Measurements from ENCODE around the gene TMEM59.

The TMEM59 gene

GRCh38 chr1:54052934-54053744, at the start of gene TMEM59, which contains the start of gene TCEANC2:
TMEM59 (minus strand) TSS chr1:54053204; CDS start chr1:54053188, 16 bp downstream.
TCEANC2 (plus strand) TSS chr1:54053608; CDS start chr1:54054423, 815 bp downstream.
- H3K79me2 ChIP-seq (ENCODE audit: control insufficient read depth, low read length), result peaks cover 61% of the 10 kb centered on the region
- H3K9me3 ChIP-seq (ENCODE audit: control insufficient read depth, insufficient read depth, low read length), result no peaks in the 10 kb centered on the region
- peak within 1 kb of the TSS; percentile 99 for H3K4me3 ChIP-seq (ENCODE audit: low read length)
- H3K27me3 ChIP-seq (ENCODE audit: control insufficient read depth, low read length), result no peaks in the 10 kb centered on the region
- no peak for TF ChIP-seq EZH2phosphoT487 (IDR thresholded peaks at IDR 0.05; ENCODE audit: borderline replicate concordance, low read length)
- no peaks in the 10 kb centered on the region for H4K20me1 ChIP-seq (ENCODE audit: control insufficient read depth, insufficient read depth, low read depth, low read length)
- peak within 1 kb of the TSS; percentile 77 for H3K4me2 ChIP-seq (ENCODE audit: low read length)
- peak within 1 kb of the TSS; percentile 64 for H3K27ac ChIP-seq (ENCODE audit: low read depth, low read length)
- H3K9me2 ChIP-seq (replicated peaks; ENCODE audit: control insufficient read depth, low read length), result no peaks in the 10 kb centered on the region
- H3K4me1 ChIP-seq (ENCODE audit: control insufficient read depth, low read length), result peaks cover 19% of the 10 kb centered on the region
- no peaks in the 10 kb centered on the region for H3F3A ChIP-seq (ENCODE audit: control insufficient read depth, insufficient read depth)
- H3K36me3 ChIP-seq (ENCODE audit: control insufficient read depth, low read length), result peaks cover 10% of the 10 kb centered on the region

GRCh38 chr1:54100500-54100899, 47.5 kb upstream of the TMEM59 start:
- H3K9me3 ChIP-seq (ENCODE audit: control insufficient read depth, insufficient read depth, low read length), result no peaks in the 10 kb centered on the region
- no peak overlapping the region for H3K4me2 ChIP-seq (ENCODE audit: low read length)
- H3K79me2 ChIP-seq (ENCODE audit: control insufficient read depth, low read length), result no peaks in the 10 kb centered on the region
- peaks cover 6% of the 10 kb centered on the region; the same call in 1 of the 2 replicates for H3K4me1 ChIP-seq (ENCODE audit: control insufficient read depth, low read length)
- TF ChIP-seq EZH2phosphoT487 (IDR thresholded peaks at IDR 0.05; ENCODE audit: borderline replicate concordance, low read length) (no peak), CTCF (IDR thresholded peaks at IDR 0.05; ENCODE audit: low read depth, low read length, poor library complexity, severe bottlenecking) (no peak)
- H3K27ac ChIP-seq (ENCODE audit: low read depth, low read length), result no peak overlapping the region
- no peaks in the 10 kb centered on the region for H4K20me1 ChIP-seq (ENCODE audit: control insufficient read depth, insufficient read depth, low read depth, low read length)
- peaks cover 8% of the 10 kb centered on the region; the same call in 1 of the 2 replicates for H3K36me3 ChIP-seq (ENCODE audit: control insufficient read depth, low read length)
- no peaks in the 10 kb centered on the region for H3K27me3 ChIP-seq (ENCODE audit: control insufficient read depth, low read length)
- H3K9me2 ChIP-seq (replicated peaks; ENCODE audit: control insufficient read depth, low read length), result no peaks in the 10 kb centered on the region
- H3F3A ChIP-seq (ENCODE audit: control insufficient read depth, insufficient read depth), result no peaks in the 10 kb centered on the region
- no peak overlapping the region for H3K4me3 ChIP-seq (ENCODE audit: low read length)

- no peak overlapping the region for H3K27ac ChIP-seq (ENCODE audit: low read depth, low read length)
- H3K4me3 ChIP-seq (ENCODE audit: low read length), result no peak overlapping the region
- H3K9me3 ChIP-seq (ENCODE audit: control insufficient read depth, insufficient read depth, low read length), result no peaks in the 10 kb centered on the region
- H3K4me2 ChIP-seq (ENCODE audit: low read length), result no peak overlapping the region
- no peaks in the 10 kb centered on the region for H3K27me3 ChIP-seq (ENCODE audit: control insufficient read depth, low read length)
- peaks cover 8% of the 10 kb centered on the region; the same call in 1 of the 2 replicates for H3K36me3 ChIP-seq (ENCODE audit: control insufficient read depth, low read length)
- no peaks in the 10 kb centered on the region for H4K20me1 ChIP-seq (ENCODE audit: control insufficient read depth, insufficient read depth, low read depth, low read length)
- H3K9me2 ChIP-seq (replicated peaks; ENCODE audit: control insufficient read depth, low read length), result no peaks in the 10 kb centered on the region
- H3K79me2 ChIP-seq (ENCODE audit: control insufficient read depth, low read length), result no peaks in the 10 kb centered on the region
- peaks cover 6% of the 10 kb centered on the region; the same call in 1 of the 2 replicates for H3K4me1 ChIP-seq (ENCODE audit: control insufficient read depth, low read length)
- H3F3A ChIP-seq (ENCODE audit: control insufficient read depth, insufficient read depth), result no peaks in the 10 kb centered on the region
- TF ChIP-seq CTCF (IDR thresholded peaks at IDR 0.05; ENCODE audit: low read depth, low read length, poor library complexity, severe bottlenecking) (no peak), EZH2phosphoT487 (IDR thresholded peaks at IDR 0.05; ENCODE audit: borderline replicate concordance, low read length) (no peak)
These were observed 46.1 kb upstream of the TMEM59 start for GRCh38 chr1:54099061-54099610.

GRCh38 chr1:54096877-54097240, 43.9 kb upstream of the TMEM59 start:
- H3K36me3 ChIP-seq (ENCODE audit: control insufficient read depth, low read length), result peaks cover 8% of the 10 kb centered on the region; the same call in 1 of the 2 replicates
- H3K27me3 ChIP-seq (ENCODE audit: control insufficient read depth, low read length), result no peaks in the 10 kb centered on the region
- no peaks in the 10 kb centered on the region for H4K20me1 ChIP-seq (ENCODE audit: control insufficient read depth, insufficient read depth, low read depth, low read length)
- no peaks in the 10 kb centered on the region for H3F3A ChIP-seq (ENCODE audit: control insufficient read depth, insufficient read depth)
- H3K9me3 ChIP-seq (ENCODE audit: control insufficient read depth, insufficient read depth, low read length), result no peaks in the 10 kb centered on the region
- no peak overlapping the region for H3K4me2 ChIP-seq (ENCODE audit: low read length)
- H3K79me2 ChIP-seq (ENCODE audit: control insufficient read depth, low read length), result no peaks in the 10 kb centered on the region
- H3K27ac ChIP-seq (ENCODE audit: low read depth, low read length), result no peak overlapping the region
- H3K9me2 ChIP-seq (replicated peaks; ENCODE audit: control insufficient read depth, low read length), result no peaks in the 10 kb centered on the region
- H3K4me1 ChIP-seq (ENCODE audit: control insufficient read depth, low read length), result peaks cover 6% of the 10 kb centered on the region; the same call in 1 of the 2 replicates
- no peak for TF ChIP-seq CTCF (IDR thresholded peaks at IDR 0.05; ENCODE audit: low read depth, low read length, poor library complexity, severe bottlenecking)
- no peak for TF ChIP-seq EZH2phosphoT487 (IDR thresholded peaks at IDR 0.05; ENCODE audit: borderline replicate concordance, low read length)
- no peak overlapping the region for H3K4me3 ChIP-seq (ENCODE audit: low read length)
